NCI-H2171 (cell line): Measurements from ENCODE around the gene UGT1A9.

Source experiments
- DNase-seq: peaks from one replicate; lab custom pipeline; 2025; lab: John Stamatoyannopoulos, UW

UGT1A9 gene

GRCh38 chr2:233796254-233796653, 124.6 kb downstream of the UGT1A9 start:
- no peak for DNase-seq

- DNase-seq = no peak
Measured at GRCh38 chr2:233798335-233799086, 126.8 kb downstream of the UGT1A9 start.

GRCh38 chr2:233799087-233799665, 127.5 kb downstream of the UGT1A9 start:
- DNase-seq = peak; percentile 15

- no peak for DNase-seq
Measured at GRCh38 chr2:233799716-233800115, 128.0 kb downstream of the UGT1A9 start.

- DNase-seq = no peak
Measured at GRCh38 chr2:233800208-233800607, 128.5 kb downstream of the UGT1A9 start.

- DNase-seq = no peak
Measured at GRCh38 chr2:233801357-233802131, 129.8 kb downstream of the UGT1A9 start.

- no peak for DNase-seq
Measured at GRCh38 chr2:233802132-233802815, 130.6 kb downstream of the UGT1A9 start.

GRCh38 chr2:233803292-233803911, 131.7 kb downstream of the UGT1A9 start:
- DNase-seq = no peak

GRCh38 chr2:233803994-233804393, 132.3 kb downstream of the UGT1A9 start:
- no peak for DNase-seq

GRCh38 chr2:233807215-233807865, 135.6 kb downstream of the UGT1A9 start:
- no peak for DNase-seq

- DNase-seq = no peak
Measured at GRCh38 chr2:233807966-233808935, 136.6 kb downstream of the UGT1A9 start.

- no peak for DNase-seq
Measured at GRCh38 chr2:233810385-233810784, 138.7 kb downstream of the UGT1A9 start.

GRCh38 chr2:233811087-233811486, 139.4 kb downstream of the UGT1A9 start:
- no peak for DNase-seq

GRCh38 chr2:233811732-233812131, 140.0 kb downstream of the UGT1A9 start:
- no peak for DNase-seq

GRCh38 chr2:233813236-233814055, 141.7 kb downstream of the UGT1A9 start:
- DNase-seq = no peak

- DNase-seq = no peak
Measured at GRCh38 chr2:233814056-233814835, 142.5 kb downstream of the UGT1A9 start.

- DNase-seq = no peak
Measured at GRCh38 chr2:233815861-233816260, 144.2 kb downstream of the UGT1A9 start.

GRCh38 chr2:233816334-233816733, 144.6 kb downstream of the UGT1A9 start:
- DNase-seq = no peak

GRCh38 chr2:233816771-233817170, 145.1 kb downstream of the UGT1A9 start:
- DNase-seq = no peak
